KMS-11 (cell line): Measurements from ENCODE around the gene NEK7.

Experiments
- H2AFZ ChIP-seq: fragments of 200-600 bp; sonication (generic); 2 replicates; pipeline ENCODE4 v1.6.1; 2016; ENCODE audit warnings: antibody characterized with exemption, mixed run types, low read depth
- H3K27ac ChIP-seq: fragments of 200-600 bp; sonication (generic); 2 replicates; pipeline ENCODE4 v1.6.1; 2016; ENCODE audit warnings: mild to moderate bottlenecking, mixed run types
- H3K27me3 ChIP-seq: fragments of 200-600 bp; sonication (generic); 2 replicates; pipeline ENCODE4 v1.6.1; 2017; ENCODE audit warnings: mild to moderate bottlenecking, low read depth, mixed run types, moderate library complexity; ENCODE audit not compliant: insufficient read depth
- H3K36me3 ChIP-seq: fragments of 200-600 bp; sonication (generic); 2 replicates; pipeline ENCODE4 v1.6.1; 2017; ENCODE audit warnings: mild to moderate bottlenecking, mixed run types; ENCODE audit not compliant: insufficient read depth
- H3K4me1 ChIP-seq: fragments of 200-600 bp; sonication (generic); 2 replicates; pipeline ENCODE4 v1.6.1; 2016; ENCODE audit warnings: mild to moderate bottlenecking, low read depth, mixed run types; ENCODE audit not compliant: poor library complexity, severe bottlenecking
- H3K4me2 ChIP-seq: fragments of 200-600 bp; sonication (generic); 2 replicates; pipeline ENCODE4 v1.7.0; 2016; ENCODE audit warnings: mild to moderate bottlenecking, mixed run types
- H3K4me3 ChIP-seq: fragments of 200-600 bp; sonication (generic); IDR thresholded peaks from 2 replicates; pipeline ENCODE4 v1.6.1; 2017; ENCODE audit warnings: low read depth, low read length, mixed read lengths; ENCODE audit not compliant: insufficient read depth
- H3K79me2 ChIP-seq: fragments of 200-600 bp; sonication (generic); 2 replicates; pipeline ENCODE4 v1.6.1; 2016; ENCODE audit warnings: low read depth, mixed run types; ENCODE audit not compliant: insufficient read depth
- H3K9ac ChIP-seq: fragments of 200-600 bp; sonication (generic); 2 replicates; pipeline ENCODE4 v1.6.1; 2016; ENCODE audit warnings: mild to moderate bottlenecking, mixed run types
- H4K20me1 ChIP-seq: fragments of 200-600 bp; sonication (generic); 2 replicates; pipeline ENCODE4 v1.6.1; 2016; ENCODE audit warnings: mild to moderate bottlenecking, mixed run types; ENCODE audit not compliant: insufficient read depth
- TF ChIP-seq, protein P1 (sequence below): fragments of 200-600 bp; sonication (generic); conservative IDR thresholded peaks from 2 replicates; pipeline ENCODE4 v1.6.1; 2017; ENCODE audit warnings: low read depth, mild to moderate bottlenecking, antibody characterized with exemption, low read length, moderate library complexity, mixed read lengths

Gene NEK7

DNA sequence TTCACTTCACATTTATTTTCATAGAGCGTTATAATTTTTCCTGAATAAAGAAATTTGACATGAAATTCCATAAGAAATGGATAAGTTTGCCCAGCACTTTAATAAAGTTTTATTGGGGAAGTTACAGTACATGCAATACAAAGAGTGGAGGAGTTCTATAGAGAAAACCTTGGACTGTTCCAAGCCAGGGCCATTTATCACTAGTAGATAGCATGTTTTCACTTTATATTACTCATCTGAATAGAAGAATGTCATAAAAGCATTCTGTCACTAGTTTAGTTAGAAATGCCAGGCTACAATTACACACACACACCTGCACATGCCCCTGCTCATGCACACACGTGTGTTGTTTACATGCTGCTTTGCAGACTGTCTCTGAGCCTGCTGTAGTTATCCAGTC lies 123.3 kb downstream of the NEK7 start:
- H4K20me1 ChIP-seq, result no peaks in the 10 kb centered on the region
- peaks cover 33% of the 10 kb centered on the region for H3K4me1 ChIP-seq
- H3K4me3 ChIP-seq, result no peak overlapping the region
- no peak overlapping the region for H3K9ac ChIP-seq
- H3K79me2 ChIP-seq, result no peaks in the 10 kb centered on the region
- H3K27me3 ChIP-seq, result no peaks in the 10 kb centered on the region
- H3K27ac ChIP-seq, result no peak overlapping the region
- TF ChIP-seq, protein P1, sequence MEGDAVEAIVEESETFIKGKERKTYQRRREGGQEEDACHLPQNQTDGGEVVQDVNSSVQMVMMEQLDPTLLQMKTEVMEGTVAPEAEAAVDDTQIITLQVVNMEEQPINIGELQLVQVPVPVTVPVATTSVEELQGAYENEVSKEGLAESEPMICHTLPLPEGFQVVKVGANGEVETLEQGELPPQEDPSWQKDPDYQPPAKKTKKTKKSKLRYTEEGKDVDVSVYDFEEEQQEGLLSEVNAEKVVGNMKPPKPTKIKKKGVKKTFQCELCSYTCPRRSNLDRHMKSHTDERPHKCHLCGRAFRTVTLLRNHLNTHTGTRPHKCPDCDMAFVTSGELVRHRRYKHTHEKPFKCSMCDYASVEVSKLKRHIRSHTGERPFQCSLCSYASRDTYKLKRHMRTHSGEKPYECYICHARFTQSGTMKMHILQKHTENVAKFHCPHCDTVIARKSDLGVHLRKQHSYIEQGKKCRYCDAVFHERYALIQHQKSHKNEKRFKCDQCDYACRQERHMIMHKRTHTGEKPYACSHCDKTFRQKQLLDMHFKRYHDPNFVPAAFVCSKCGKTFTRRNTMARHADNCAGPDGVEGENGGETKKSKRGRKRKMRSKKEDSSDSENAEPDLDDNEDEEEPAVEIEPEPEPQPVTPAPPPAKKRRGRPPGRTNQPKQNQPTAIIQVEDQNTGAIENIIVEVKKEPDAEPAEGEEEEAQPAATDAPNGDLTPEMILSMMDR, result no peak
- H3K36me3 ChIP-seq, result no peaks in the 10 kb centered on the region
- H3K4me2 ChIP-seq, result no peak overlapping the region
- no peak overlapping the region for H2AFZ ChIP-seq

DNA sequence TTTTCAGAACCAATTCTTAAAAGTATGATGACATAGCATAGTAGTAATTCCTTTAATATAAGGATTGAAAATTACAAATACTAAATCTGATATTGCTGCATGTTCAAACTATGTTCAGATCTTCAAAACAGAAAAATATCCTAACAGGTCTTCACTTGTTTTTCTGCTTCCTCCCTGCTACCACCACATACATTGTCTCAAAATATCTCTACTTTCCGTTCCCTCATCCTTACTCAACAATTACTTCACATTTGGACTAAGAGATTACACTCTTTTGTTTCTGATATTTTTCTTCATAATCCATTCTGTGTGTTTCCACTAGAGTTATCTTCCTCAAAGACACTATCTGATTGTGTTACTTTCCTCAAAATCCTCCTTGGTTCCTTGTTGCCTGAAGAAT lies 125.1 kb downstream of the NEK7 start:
- Histone ChIP-seq H2AFZ (no peak overlapping the region), H3K4me2 (no peak overlapping the region), H3K36me3 (no peaks in the 10 kb centered on the region), H4K20me1 (no peaks in the 10 kb centered on the region), H3K4me1 (peaks cover 27% of the 10 kb centered on the region), H3K27me3 (no peaks in the 10 kb centered on the region), H3K79me2 (no peaks in the 10 kb centered on the region), H3K4me3 (no peak overlapping the region), H3K9ac (no peak overlapping the region), H3K27ac (no peak overlapping the region)
- TF ChIP-seq, protein P1, result no peak

DNA sequence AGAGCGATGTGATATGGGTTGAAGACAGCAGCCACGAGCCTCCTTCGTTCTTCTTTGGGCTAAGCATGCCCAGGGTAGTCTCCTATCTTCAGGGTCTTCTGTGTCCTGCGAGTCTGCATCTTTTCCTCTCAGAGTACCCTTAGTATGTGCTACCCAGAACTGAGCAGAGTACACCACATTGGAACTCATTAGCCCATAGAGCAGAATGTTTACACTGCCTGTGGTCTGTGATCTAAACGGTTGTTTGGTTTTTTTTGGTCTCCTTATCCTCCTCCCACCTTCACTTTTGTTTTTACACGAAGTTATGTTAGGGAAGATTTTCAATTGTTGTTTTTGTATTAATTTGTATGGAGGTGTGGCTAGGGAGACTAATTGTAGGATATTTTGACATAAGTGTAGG lies 126.4 kb downstream of the NEK7 start:
- H3K27ac ChIP-seq, result no peak overlapping the region
- no peaks in the 10 kb centered on the region for H3K27me3 ChIP-seq
- no peak overlapping the region for H2AFZ ChIP-seq
- no peaks in the 10 kb centered on the region for H4K20me1 ChIP-seq
- no peak overlapping the region for H3K4me2 ChIP-seq
- TF ChIP-seq, protein P1, result no peak
- peaks cover 19% of the 10 kb centered on the region for H3K4me1 ChIP-seq
- no peaks in the 10 kb centered on the region for H3K36me3 ChIP-seq
- no peak overlapping the region for H3K4me3 ChIP-seq
- H3K9ac ChIP-seq, result no peak overlapping the region
- no peaks in the 10 kb centered on the region for H3K79me2 ChIP-seq

DNA sequence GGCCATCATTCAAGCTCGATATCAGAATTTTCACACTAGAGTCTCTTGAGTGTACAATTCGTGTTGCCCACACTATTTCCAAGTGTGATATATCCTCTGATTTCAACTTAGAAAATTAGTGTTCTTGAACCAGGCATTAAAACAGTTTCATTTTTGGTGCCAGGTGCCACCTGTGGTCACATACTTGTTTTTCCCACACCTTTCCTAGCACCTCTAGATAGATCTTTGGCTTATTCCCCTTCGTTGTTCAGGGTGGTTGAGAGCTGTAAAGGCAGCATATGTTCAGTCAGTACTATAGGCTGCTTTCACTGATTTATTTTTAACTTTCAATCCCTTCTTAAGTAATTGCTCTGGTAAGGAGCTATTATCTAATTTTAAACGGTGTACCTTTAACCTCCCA lies 131.1 kb downstream of the NEK7 start:
- TF ChIP-seq, protein P1, result no peak
- H4K20me1 ChIP-seq, result no peaks in the 10 kb centered on the region
- H3K4me1 ChIP-seq, result peaks cover 4% of the 10 kb centered on the region
- no peaks in the 10 kb centered on the region for H3K79me2 ChIP-seq
- no peaks in the 10 kb centered on the region; the same call in 1 of the 2 replicates for H3K36me3 ChIP-seq
- H3K27ac ChIP-seq, result no peak overlapping the region
- no peak overlapping the region for H3K4me3 ChIP-seq
- no peak overlapping the region for H3K4me2 ChIP-seq
- no peak overlapping the region for H2AFZ ChIP-seq
- H3K27me3 ChIP-seq, result no peaks in the 10 kb centered on the region
- H3K9ac ChIP-seq, result no peak overlapping the region
